ENCODE data around the gene FBLN5. TPM values are rescaled to one million over a fixed set of nuclear protein-coding genes. Genes with fewer than 3 reads are reported as not detected.

Gene FBLN5
- total and polyA plus RNA-seq, 9 of the 15 experiments (the other 6 are each of a cell fraction or from before 2014, with no cell fraction given), result 0.11 to 0.22 TPM; not detected in 7

- TF ChIP-seq ZNF140 (CRISPR knock-in tag; IDR thresholded peaks at IDR 0.05), result no peak
- TF ChIP-seq, protein P1, sequence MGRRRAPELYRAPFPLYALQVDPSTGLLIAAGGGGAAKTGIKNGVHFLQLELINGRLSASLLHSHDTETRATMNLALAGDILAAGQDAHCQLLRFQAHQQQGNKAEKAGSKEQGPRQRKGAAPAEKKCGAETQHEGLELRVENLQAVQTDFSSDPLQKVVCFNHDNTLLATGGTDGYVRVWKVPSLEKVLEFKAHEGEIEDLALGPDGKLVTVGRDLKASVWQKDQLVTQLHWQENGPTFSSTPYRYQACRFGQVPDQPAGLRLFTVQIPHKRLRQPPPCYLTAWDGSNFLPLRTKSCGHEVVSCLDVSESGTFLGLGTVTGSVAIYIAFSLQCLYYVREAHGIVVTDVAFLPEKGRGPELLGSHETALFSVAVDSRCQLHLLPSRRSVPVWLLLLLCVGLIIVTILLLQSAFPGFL (CRISPR knock-in tag; IDR thresholded peaks at IDR 0.05), result no peak
- TF ChIP-seq HNRNPLL (IDR thresholded peaks at IDR 0.05; ENCODE audit: low read depth, low read length, poor library complexity, severe bottlenecking), result no peak
- no peak for TF ChIP-seq ZNF551 (CRISPR knock-in tag; IDR thresholded peaks at IDR 0.05)
- TF ChIP-seq ZNF778 (CRISPR knock-in tag; IDR thresholded peaks at IDR 0.05), result no peak
- no peak for TF ChIP-seq SIN3A (IDR thresholded peaks at IDR 0.05; ENCODE audit: borderline replicate concordance in 2 of 2, control insufficient read depth in 1 of 2, low read depth in 2 of 2, low read length in 2 of 2)
- TF ChIP-seq MCM7 (IDR thresholded peaks at IDR 0.05), result no peak
- no peak for TF ChIP-seq FOS (IDR thresholded peaks at IDR 0.05; ENCODE audit: extremely low read depth, insufficient read length)
- TF ChIP-seq NR0B1 (IDR thresholded peaks at IDR 0.05; ENCODE audit: partially characterized antibody), result no peak
These were observed 5.9 kb upstream of the FBLN5 start (continued) for GRCh38 chr14:91953170-91953985.

Measured in K562 (cell line).